ENCODE measurements around the gene MANSC1.

DNA sequence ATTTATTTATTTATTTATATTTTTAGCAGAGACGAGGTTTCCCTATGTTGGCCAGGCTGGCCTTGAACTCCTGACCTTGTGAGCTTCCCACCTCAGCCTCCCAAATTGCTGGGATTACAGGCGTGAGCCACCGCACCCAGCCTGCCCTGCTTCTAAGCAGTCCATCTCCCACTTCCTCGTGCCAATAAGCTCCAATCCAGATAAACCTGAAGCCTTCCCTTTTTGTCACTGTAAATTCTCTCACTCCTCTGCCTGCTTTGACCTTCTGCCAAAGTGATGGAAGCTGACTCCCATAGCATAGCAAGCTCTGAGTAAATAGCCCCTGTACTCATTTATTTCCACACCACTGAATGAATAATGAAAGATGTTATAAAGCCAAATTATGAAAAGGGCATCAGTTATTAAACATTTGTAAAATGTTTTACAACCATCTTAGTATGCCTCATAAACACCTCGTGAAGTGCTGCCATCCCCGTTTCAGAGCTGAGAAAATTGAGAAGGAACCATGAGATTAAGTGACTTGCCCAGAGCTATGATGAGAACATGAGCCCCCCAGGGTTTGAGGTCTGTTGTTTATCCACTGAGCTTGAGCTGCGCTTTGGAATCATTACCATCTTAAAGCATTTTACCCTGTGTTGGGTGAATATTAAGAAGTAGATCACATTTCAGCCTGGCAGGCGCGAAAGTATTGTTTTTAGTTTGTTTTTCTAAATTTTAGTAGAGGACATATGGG, 30.4 kb downstream of the MANSC1 start:
- TF ChIP-seq, protein P1, sequence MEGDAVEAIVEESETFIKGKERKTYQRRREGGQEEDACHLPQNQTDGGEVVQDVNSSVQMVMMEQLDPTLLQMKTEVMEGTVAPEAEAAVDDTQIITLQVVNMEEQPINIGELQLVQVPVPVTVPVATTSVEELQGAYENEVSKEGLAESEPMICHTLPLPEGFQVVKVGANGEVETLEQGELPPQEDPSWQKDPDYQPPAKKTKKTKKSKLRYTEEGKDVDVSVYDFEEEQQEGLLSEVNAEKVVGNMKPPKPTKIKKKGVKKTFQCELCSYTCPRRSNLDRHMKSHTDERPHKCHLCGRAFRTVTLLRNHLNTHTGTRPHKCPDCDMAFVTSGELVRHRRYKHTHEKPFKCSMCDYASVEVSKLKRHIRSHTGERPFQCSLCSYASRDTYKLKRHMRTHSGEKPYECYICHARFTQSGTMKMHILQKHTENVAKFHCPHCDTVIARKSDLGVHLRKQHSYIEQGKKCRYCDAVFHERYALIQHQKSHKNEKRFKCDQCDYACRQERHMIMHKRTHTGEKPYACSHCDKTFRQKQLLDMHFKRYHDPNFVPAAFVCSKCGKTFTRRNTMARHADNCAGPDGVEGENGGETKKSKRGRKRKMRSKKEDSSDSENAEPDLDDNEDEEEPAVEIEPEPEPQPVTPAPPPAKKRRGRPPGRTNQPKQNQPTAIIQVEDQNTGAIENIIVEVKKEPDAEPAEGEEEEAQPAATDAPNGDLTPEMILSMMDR (IDR thresholded peaks at IDR 0.05; ENCODE audit: insufficient read depth, low read length) = no peak
- no peak for TF ChIP-seq GABPA (IDR thresholded peaks at IDR 0.05; ENCODE audit: low read depth)
- TF ChIP-seq POLR2AphosphoS5 (IDR thresholded peaks at IDR 0.05; ENCODE audit: low read depth) = no peak
- TF ChIP-seq, protein P2, sequence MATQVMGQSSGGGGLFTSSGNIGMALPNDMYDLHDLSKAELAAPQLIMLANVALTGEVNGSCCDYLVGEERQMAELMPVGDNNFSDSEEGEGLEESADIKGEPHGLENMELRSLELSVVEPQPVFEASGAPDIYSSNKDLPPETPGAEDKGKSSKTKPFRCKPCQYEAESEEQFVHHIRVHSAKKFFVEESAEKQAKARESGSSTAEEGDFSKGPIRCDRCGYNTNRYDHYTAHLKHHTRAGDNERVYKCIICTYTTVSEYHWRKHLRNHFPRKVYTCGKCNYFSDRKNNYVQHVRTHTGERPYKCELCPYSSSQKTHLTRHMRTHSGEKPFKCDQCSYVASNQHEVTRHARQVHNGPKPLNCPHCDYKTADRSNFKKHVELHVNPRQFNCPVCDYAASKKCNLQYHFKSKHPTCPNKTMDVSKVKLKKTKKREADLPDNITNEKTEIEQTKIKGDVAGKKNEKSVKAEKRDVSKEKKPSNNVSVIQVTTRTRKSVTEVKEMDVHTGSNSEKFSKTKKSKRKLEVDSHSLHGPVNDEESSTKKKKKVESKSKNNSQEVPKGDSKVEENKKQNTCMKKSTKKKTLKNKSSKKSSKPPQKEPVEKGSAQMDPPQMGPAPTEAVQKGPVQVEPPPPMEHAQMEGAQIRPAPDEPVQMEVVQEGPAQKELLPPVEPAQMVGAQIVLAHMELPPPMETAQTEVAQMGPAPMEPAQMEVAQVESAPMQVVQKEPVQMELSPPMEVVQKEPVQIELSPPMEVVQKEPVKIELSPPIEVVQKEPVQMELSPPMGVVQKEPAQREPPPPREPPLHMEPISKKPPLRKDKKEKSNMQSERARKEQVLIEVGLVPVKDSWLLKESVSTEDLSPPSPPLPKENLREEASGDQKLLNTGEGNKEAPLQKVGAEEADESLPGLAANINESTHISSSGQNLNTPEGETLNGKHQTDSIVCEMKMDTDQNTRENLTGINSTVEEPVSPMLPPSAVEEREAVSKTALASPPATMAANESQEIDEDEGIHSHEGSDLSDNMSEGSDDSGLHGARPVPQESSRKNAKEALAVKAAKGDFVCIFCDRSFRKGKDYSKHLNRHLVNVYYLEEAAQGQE (IDR thresholded peaks at IDR 0.05; ENCODE audit: insufficient replicate concordance, low read depth) = no peak
- TF ChIP-seq SPI1 (IDR thresholded peaks at IDR 0.05; ENCODE audit: borderline replicate concordance, low read depth) = no peak
